Adrenal gland (tissue), 12 donors: ENCODE results near the gene TTC39B. TPM values are rescaled to one million over a fixed set of nuclear protein-coding genes. Genes with fewer than 3 reads are reported as not detected.
A peak's percentile ranks its signal among the peaks of the same experiment; 100 is the strongest.

ENCODE experiments used
- DNase-seq, 7 donors: peaks; one replicate each; pipeline ENCODE4 v3.0.0-alpha.2; 2019 to 2020
- H3K27ac ChIP-seq, 5 donors: fragments of 200-600 bp; sonication (generic) in 4 of 5; 1 replicate in 3 of 5; 2 replicates in 2 of 5; pipeline versions ENCODE4 v1.5.1 to v1.8.0; 2016 to 2020; ENCODE audit warnings: mild to moderate bottlenecking in 1 of 5
- H3K27me3 ChIP-seq: fragments of 200-600 bp; 2 replicates; pipeline ENCODE4 v1.8.0; 2021
- H3K36me3 ChIP-seq, 2 donors: fragments of 200-600 bp; replicated peaks in 1 of 2; 1 replicate in 1 of 2; 2 replicates in 1 of 2; pipeline versions ENCODE4 v1.5.1 to v1.8.0; 2018 to 2022
- H3K4me1 ChIP-seq, 2 donors: fragments of 200-600 bp; replicated peaks in 1 of 2; 1 replicate in 1 of 2; 2 replicates in 1 of 2; pipeline versions ENCODE4 v1.5.1 to v1.8.0; 2018 to 2021
- H3K4me3 ChIP-seq, 4 donors: fragments of 200-600 bp; sonication (generic) in 3 of 4; one replicate each; pipeline ENCODE4 v1.5.1; 2016 to 2018
- H3K9me3 ChIP-seq, 3 donors: fragments of 200-600 bp; sonication (generic) in 1 of 3; replicated peaks in 1 of 3; 1 replicate in 2 of 3; 2 replicates in 1 of 3; pipeline versions ENCODE4 v1.5.1 to v1.8.0; 2016 to 2021
- CTCF ChIP-seq, 6 experiments: fragments of 450-650 bp in 4 of 6; fragments of 200-600 bp in 2 of 6; sonication (generic) in 1 of 6; IDR thresholded peaks; 1 replicate in 5 of 6; 2 replicates in 1 of 6; pipeline versions ENCODE4 v1.5.1 to v1.8.0; 2016 to 2021; ENCODE audit warnings: antibody characterized with exemption in 6 of 6, mild to moderate bottlenecking in 2 of 6, moderate library complexity in 1 of 6
- POLR2A ChIP-seq, 2 donors: fragments of 450-650 bp; IDR thresholded peaks; one replicate each; pipeline ENCODE4 v1.6.1; 2017; ENCODE audit warnings: antibody characterized with exemption in 2 of 2, mild to moderate bottlenecking in 2 of 2, moderate library complexity in 1 of 2
- WGBS, 4 donors: extraction: QIAGEN DNeasy Blood & Tissue Kit in 2 of 4; methylation state at CpG; one replicate each; pipeline versions ENCODE4 v1.1.5 to v1.1.7; 2013 to 2017; 5-methylcytosine and 5-hydroxymethylcytosine counted together
- intact Hi-C, 2 donors: fragments of 100-400 bp; cut with DNase I; formaldehyde crosslinking; loops; one replicate each; pipeline versions ENCODE4 v1.14.1 to v1.15.0; 2022 to 2023
- polyA plus RNA-seq, 3 donors: library from polyadenylated mRNA; stranded (reverse); fragments of 200-250 nt in 2 of 3; fragments of 350-450 nt in 1 of 3; fragmentation: Illumina TruSeq in 1 of 3; extraction: RNeasy Lipid Tissue Mini Kit (QIAGEN cat#74804) in 1 of 3; gene quantifications; one replicate each; pipeline ENCODE4 v1.2.3, GENCODE V29; 2013 to 2014
- total RNA-seq, 9 donors: library from RNA; depleted of rRNA in 4 of 9; stranded (reverse); fragments of >200 nt in 4 of 9; fragments of 120-200 nt in 1 of 9; fragmentation: NEBNext Ultra II Directional in 1 of 9; extraction: Animal tissue kit (Norgen Biotek cat#: 25700) in 1 of 9; gene quantifications; one replicate each; pipeline versions ENCODE4 v1.1.0 to v1.2.4, GENCODE V29; 2013 to 2023
- donor health status: healthy with polysubstance abuse.
- donor health status: Bipolar disorder and iron deficiency.
- donor health status: DM: yes; HTN: yes; CAD: no.
- donor health status: DM: no; HTN: no; CAD: no.
- donor health status: DM: no; HTN: no; CAD: no.
- donor health status: DM: yes; HTN: yes; CAD: no.

The TTC39B gene
- total and polyA plus RNA-seq, 12 donors: 3.7 to 14.4 (median 9.5) TPM

DNA sequence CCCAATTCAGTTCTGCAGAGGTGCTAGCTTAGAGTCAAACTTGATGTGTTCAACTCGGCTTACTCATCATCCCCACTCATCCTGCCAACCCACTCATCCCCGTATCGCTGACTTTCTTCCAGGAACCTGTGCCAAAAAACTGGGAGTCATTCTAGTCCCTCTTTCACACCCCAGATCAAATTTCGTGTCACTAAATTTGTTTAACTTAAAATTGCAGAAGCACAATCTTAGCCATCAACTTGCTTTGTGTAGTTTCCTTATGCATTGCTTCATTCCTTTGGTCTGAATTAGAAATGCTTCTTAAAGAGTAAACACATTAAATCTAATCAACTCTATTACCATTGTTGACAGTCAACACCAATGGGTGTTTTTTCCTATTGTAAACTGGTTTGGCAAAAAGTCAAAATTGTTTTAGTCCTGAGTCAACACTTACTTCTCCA lies 162.4 kb downstream of the TTC39B start:
- Histone ChIP-seq H3K36me3 (no peaks in the 10 kb centered on the region), H3K27me3 (no peaks in the 10 kb centered on the region), H3K4me3 (no peak overlapping the region), H3K4me1 (no peaks in the 10 kb centered on the region), H3K9me3 (no peaks in the 10 kb centered on the region), H3K27ac (no peak overlapping the region)
- WGBS, 4 donors: 29 to 54% (median 43%) methylated on average over 4 of the region's 4 CpGs
- intact Hi-C loops: no loop called here
- TF ChIP-seq CTCF (IDR thresholded peaks at IDR 0.05) (no peak), POLR2A (IDR thresholded peaks at IDR 0.05) (no peak)
- peak in 1 of 7 donors; percentile 36 for DNase-seq

- Histone ChIP-seq H3K9me3 (no peaks in the 10 kb centered on the region), H3K27me3 (no peaks in the 10 kb centered on the region), H3K36me3 (no peaks in the 10 kb centered on the region), H3K27ac (no peak overlapping the region), H3K4me1 (no peaks in the 10 kb centered on the region), H3K4me3 (no peak overlapping the region)
- intact Hi-C loops: no loop called here
- DNase-seq: peak in 3 of 7 donors; percentile 14 to 26 (median 23)
- peak; percentile 47 to 80 (median 60) for TF ChIP-seq CTCF (IDR thresholded peaks at IDR 0.05)
- TF ChIP-seq POLR2A (IDR thresholded peaks at IDR 0.05): no peak
- 50 to 68% (median 59%) methylated on average over 6 of the region's 6 CpGs for WGBS, 4 donors
These were observed 164.0 kb downstream of the TTC39B start for GRCh38 chr9:15142878-15143534.

- Histone ChIP-seq H3K4me3 (no peak overlapping the region), H3K36me3 (no peaks in the 10 kb centered on the region), H3K27me3 (no peaks in the 10 kb centered on the region), H3K9me3 (no peaks in the 10 kb centered on the region), H3K27ac (no peak overlapping the region), H3K4me1 (peaks cover 0 to 5% of the 10 kb centered on the region in 2 donors)
- 74 to 92% (median 77%) methylated on average over 1 of the region's 1 CpG for WGBS, 4 donors
- DNase-seq: no peak
- intact Hi-C loops: no loop called here
- TF ChIP-seq POLR2A (IDR thresholded peaks at IDR 0.05) (no peak), CTCF (IDR thresholded peaks at IDR 0.05) (no peak)
These were observed 167.0 kb downstream of the TTC39B start for GRCh38 chr9:15140051-15140450.

GRCh38 chr9:15139469-15139868 lies 167.5 kb downstream of the TTC39B start:
- Histone ChIP-seq H3K27me3 (no peaks in the 10 kb centered on the region), H3K4me3 (no peak overlapping the region), H3K4me1 (peaks cover 0 to 7% of the 10 kb centered on the region in 2 donors), H3K27ac (no peak overlapping the region), H3K9me3 (no peaks in the 10 kb centered on the region), H3K36me3 (no peaks in the 10 kb centered on the region)
- WGBS, 4 donors: 68 to 84% (median 76%) methylated on average over 13 of the region's 13 CpGs
- no peak for DNase-seq
- no peak for TF ChIP-seq POLR2A (IDR thresholded peaks at IDR 0.05)
- TF ChIP-seq CTCF (IDR thresholded peaks at IDR 0.05): no peak
- intact Hi-C loops: no loop called here
